Astrocyte of the spinal cord (primary cell): ENCODE data around the gene ACE.

ENCODE experiments used
- DNase-seq: peaks from one replicate; pipeline ENCODE4 v3.0.0; 2011; ENCODE audit warnings: low read depth, low spot score
- H3K4me3 ChIP-seq: 2 replicates; pipeline ENCODE4 v1.5.1; 2011; ENCODE audit warnings: low read depth, mild to moderate bottlenecking, low read length, moderate library complexity
- CTCF ChIP-seq: IDR thresholded peaks from 2 replicates; pipeline ENCODE4 v1.5.1; 2012; ENCODE audit warnings: low read depth, mild to moderate bottlenecking, low read length, inconsistent platforms
- in situ Hi-C: cut with HindIII; loops from 2 replicates; pipeline ENCODE4 v1.10.0; 2017; ENCODE audit warnings: low sequenced_read_pairs

Gene ACE

GRCh38 chr17:63474174-63474573 is 2.7 kb upstream of the ACE start:
- no peak overlapping the region for H3K4me3 ChIP-seq
- TF ChIP-seq CTCF, result no peak
- DNase-seq, result no peak
- in situ Hi-C loops, result no loop called here

- no peak for DNase-seq
- TF ChIP-seq CTCF, result no peak
- no peak overlapping the region for H3K4me3 ChIP-seq
- in situ Hi-C loops, result no loop called here
Measured at GRCh38 chr17:63474586-63475460, 2.0 kb upstream of the ACE start.

GRCh38 chr17:63475491-63476412 is 1.1 kb upstream of the ACE start:
- no peak for DNase-seq
- in situ Hi-C loops, result no loop called here
- H3K4me3 ChIP-seq, result no peak overlapping the region
- TF ChIP-seq CTCF, result no peak

- no peak for TF ChIP-seq CTCF
- H3K4me3 ChIP-seq, result peak overlapping the region; percentile 37
- in situ Hi-C loops, result no loop called here
- no peak for DNase-seq
Measured at GRCh38 chr17:63476459-63476853, 405 bp upstream of the ACE start.

- no peak for DNase-seq
- H3K4me3 ChIP-seq, result peak overlapping the region; percentile 31
- TF ChIP-seq CTCF, result no peak
- in situ Hi-C loops, result no loop called here
Measured at GRCh38 chr17:63477480-63478440, 899 bp downstream of the ACE start.
